Endothelial cell of umbilical vein (primary cell): Measurements from ENCODE around the gene SCN1B. TPM values are rescaled to one million over a fixed set of nuclear protein-coding genes. Genes with fewer than 3 reads are reported as not detected.

ENCODE experiments used
- BruUV-seq: library from RNA; stranded (reverse); fragments of 400-500 nt; replicated peaks from 2 replicates; lab custom pipeline; 2021; lab: Mats Ljungman, UMichigan
- CTCF ChIA-PET: fragments of 300-600, 350-600 bp; sonication (Branson Sonifier 250); formaldehyde crosslinking; loops from one replicate; lab custom pipeline; 2021; ENCODE audit warnings: antibody characterized with exemption, inconsistent platforms; lab: Charles Lee
- POLR2A ChIA-PET: fragments of 300-600, 350-600 bp; sonication (Branson Sonifier 250); formaldehyde crosslinking; loops from one replicate; lab custom pipeline; 2021; ENCODE audit warnings: antibody characterized with exemption, inconsistent platforms; lab: Charles Lee
- DNase-seq: peaks from one replicate; pipeline ENCODE4 v3.0.0-alpha.2; 2011; ENCODE audit warnings: low read depth, low spot score
- FAIRE-seq: peaks from 2 replicates; lab custom pipeline; 2011; peaks lifted over from hg19 to GRCh38; lab: Jason Lieb, UNC
- H2AFZ ChIP-seq: 2 replicates; pipeline ENCODE4 v1.6.0; 2012; ENCODE audit warnings: low read depth, low read length, control low read depth, inconsistent platforms
- H3K27ac ChIP-seq: 2 replicates; pipeline ENCODE4 v1.5.1; 2011; ENCODE audit warnings: low read depth, mild to moderate bottlenecking, control low read depth, low read length, moderate library complexity; ENCODE audit not compliant: insufficient read depth
- H3K27me3 ChIP-seq, 2 experiments: 2 replicates each; pipeline versions ENCODE4 v1.6.0 to v1.6.1; 2011; ENCODE audit warnings: low read length in 2 of 2, mixed read lengths in 1 of 2; ENCODE audit not compliant: control insufficient read depth in 2 of 2, insufficient read depth in 2 of 2
- H3K36me3 ChIP-seq, 2 experiments: 2 replicates in 1 of 2; 3 replicates in 1 of 2; pipeline ENCODE4 v1.5.1; 2011; ENCODE audit warnings: low read length in 2 of 2, mild to moderate bottlenecking in 1 of 2, moderate library complexity in 1 of 2; ENCODE audit not compliant: control insufficient read depth in 2 of 2, insufficient read depth in 2 of 2; ENCODE audit errors: extremely low read depth in 1 of 2
- H3K4me1 ChIP-seq: 3 replicates; pipeline ENCODE4 v1.5.1; 2011; ENCODE audit warnings: mild to moderate bottlenecking, low read length; ENCODE audit not compliant: control insufficient read depth, insufficient read depth; ENCODE audit errors: extremely low read depth
- H3K4me2 ChIP-seq: 2 replicates; pipeline ENCODE4 v1.6.1; 2011; ENCODE audit warnings: low read length, control low read depth, mixed read lengths; ENCODE audit not compliant: insufficient read depth
- H3K4me3 ChIP-seq, 3 experiments: fragments of 200-600 bp in 1 of 3; sonication (generic), shearing (Covaris generic) in 1 of 3; replicated peaks in 1 of 3; 2 replicates each; pipeline ENCODE4 v1.5.1; 2011 to 2016; ENCODE audit warnings: control low read depth in 3 of 3, low read length in 3 of 3, mild to moderate bottlenecking in 2 of 3, inconsistent platforms in 1 of 3, low read depth in 1 of 3, moderate library complexity in 1 of 3; ENCODE audit not compliant: insufficient read depth in 1 of 3
- H3K79me2 ChIP-seq: 2 replicates; pipeline ENCODE4 v1.6.0; 2012; ENCODE audit warnings: low read length, inconsistent platforms; ENCODE audit not compliant: control insufficient read depth, insufficient read depth
- H3K9ac ChIP-seq: replicated peaks from 2 replicates; pipeline ENCODE3; 2011; ENCODE audit warnings: low read length, control low read depth; ENCODE audit not compliant: insufficient read depth; ENCODE audit errors: extremely low read depth
- H3K9me1 ChIP-seq: replicated peaks from 3 replicates; pipeline ENCODE4 v1.6.0; 2011; ENCODE audit warnings: mild to moderate bottlenecking, low read length; ENCODE audit not compliant: control insufficient read depth, insufficient read depth; ENCODE audit errors: extremely low read depth
- H3K9me3 ChIP-seq: replicated peaks from 2 replicates; pipeline ENCODE4 v1.5.1; 2012; ENCODE audit warnings: low read length, inconsistent platforms; ENCODE audit not compliant: control insufficient read depth, insufficient read depth
- H4K20me1 ChIP-seq: replicated peaks from 2 replicates; pipeline ENCODE3; 2011; ENCODE audit warnings: mild to moderate bottlenecking, low read length; ENCODE audit not compliant: control insufficient read depth, insufficient read depth; ENCODE audit errors: extremely low read depth
- CTCF ChIP-seq, 2 donors: IDR thresholded peaks; 1 replicate in 1 of 2; 2 replicates in 1 of 2; pipeline ENCODE4 v1.5.1; 2011; ENCODE audit warnings: low read length in 2 of 2, mild to moderate bottlenecking in 2 of 2, moderate library complexity in 2 of 2, control low read depth in 1 of 2, inconsistent platforms in 1 of 2, low read depth in 1 of 2; ENCODE audit not compliant: insufficient read depth in 1 of 2; ENCODE audit errors: extremely low read depth in 1 of 2
- EZH2 ChIP-seq: IDR thresholded peaks from 2 replicates; pipeline ENCODE4 v1.6.1; 2012; ENCODE audit warnings: borderline replicate concordance, low read depth, mild to moderate bottlenecking, moderate library complexity, low read length, inconsistent platforms; ENCODE audit not compliant: severe bottlenecking
- GATA2 ChIP-seq: IDR thresholded peaks from 2 replicates; pipeline ENCODE4 v1.7.0; 2011; ENCODE audit warnings: low read depth, mild to moderate bottlenecking, moderate library complexity, mixed read lengths, low read length; ENCODE audit not compliant: insufficient read length, insufficient read depth
- JUN ChIP-seq: IDR thresholded peaks from 2 replicates; pipeline ENCODE4 v1.6.1; 2011; ENCODE audit warnings: borderline replicate concordance, low read depth; ENCODE audit not compliant: insufficient read length, insufficient read depth
- MAX ChIP-seq: IDR thresholded peaks from 2 replicates; pipeline ENCODE4 v1.6.1; 2011; ENCODE audit not compliant: insufficient read depth, insufficient read length
- MYC ChIP-seq: IDR thresholded peaks from one replicate; pipeline ENCODE4 v1.6.1; 2011; ENCODE audit warnings: mild to moderate bottlenecking, low read depth, low read length
- POLR2A ChIP-seq: IDR thresholded peaks from 2 replicates; pipeline ENCODE4 v1.6.1; 2012; ENCODE audit warnings: low read depth, mild to moderate bottlenecking, control low read depth, low read length
- POLR2AphosphoS5 ChIP-seq: IDR thresholded peaks from 2 replicates; pipeline ENCODE4 v1.6.1; 2012; ENCODE audit warnings: low read depth, mild to moderate bottlenecking, control low read depth, low read length, moderate library complexity; ENCODE audit not compliant: insufficient read depth
- dilution Hi-C: fragments of 300-500 bp; cut with MboI; formaldehyde crosslinking; loops from one replicate; pipeline ENCODE4 v1.15.0; 2019; ENCODE audit warnings: low sequenced_read_pairs; ENCODE audit not compliant: extremely low pct_ligation_motif_present
- intact Hi-C: fragments of 100-400 bp; cut with micrococcal nuclease; formaldehyde crosslinking; loops from one replicate; pipeline ENCODE4 v1.10.0; 2022
- polyA plus RNA-seq, 4 experiments: library from polyadenylated mRNA; depleted of rRNA in 3 of 4; stranded (reverse) in 3 of 4; unstranded in 1 of 4; fragments of >200 nt; gene quantifications; 2 replicates each; pipeline versions ENCODE4 v1.2.1 to v1.2.3, GENCODE V29; 2011 to 2012; ENCODE audit warnings: missing spikeins in 1 of 4
- total RNA-seq: library from RNA; stranded (reverse); gene quantifications from 2 replicates; pipeline ENCODE4 v1.2.3, GENCODE V29; 2021

Gene SCN1B
- total and polyA plus RNA-seq, 2 donors (not counting 3 experiments of a cell fraction or from before 2014, with no cell fraction given), result 11.2 to 14.2 TPM

GRCh38 chr19:35076026-35076370, 45.7 kb downstream of the SCN1B start:
- no peaks in the 10 kb centered on the region for H3K9me1 ChIP-seq
- no TSS peak for BruUV-seq
- no peak overlapping the region for H3K27ac ChIP-seq
- H3K79me2 ChIP-seq, result no peaks in the 10 kb centered on the region
- H3K4me2 ChIP-seq, result no peak overlapping the region
- H3K27me3 ChIP-seq, result no peaks in the 10 kb centered on the region
- H3K9ac ChIP-seq, result no peak overlapping the region
- no peak overlapping the region for H2AFZ ChIP-seq
- CTCF ChIA-PET, result no interaction called here
- no peak overlapping the region for H3K4me3 ChIP-seq
- no peaks in the 10 kb centered on the region for H3K9me3 ChIP-seq
- H4K20me1 ChIP-seq, result no peaks in the 10 kb centered on the region
- no peak for FAIRE-seq
- no peaks in the 10 kb centered on the region for H3K4me1 ChIP-seq
- POLR2A ChIA-PET, result no interaction called here
- no peak for TF ChIP-seq JUN
- no peak for TF ChIP-seq GATA2
- TF ChIP-seq CTCF (IDR thresholded peaks at IDR 0.05; ENCODE audit: extremely low read depth in 1 of 2, insufficient read depth in 1 of 2, low read depth in 1 of 2, low read length in 2 of 2), result no peak
- no peak for TF ChIP-seq POLR2AphosphoS5
- no peak for TF ChIP-seq EZH2
- TF ChIP-seq MYC, result no peak
- TF ChIP-seq MAX, result no peak
- no peak for TF ChIP-seq POLR2A
- intact Hi-C loops, result no loop called here
- dilution Hi-C loops, result no loop called here
- DNase-seq, result no peak
- no peaks in the 10 kb centered on the region for H3K36me3 ChIP-seq
